ENCODE results near the gene HTD2.
"Not testable (repeated sequence)": the region's sequence is repeated elsewhere in the genome, so short reads cannot be mapped to it uniquely, and the experiment has no call there.

The HTD2 gene

GRCh38 chr3:58332575-58333188, 26.4 kb downstream of the HTD2 start, which contains the start of gene PXK:
Gene PXK, plus strand, starts transcription at chr3:58332892. Its CDS starts 97 bp downstream, at chr3:58332989.
- DNase-seq (ENCODE audit: low read depth): peak; percentile 67

DNA sequence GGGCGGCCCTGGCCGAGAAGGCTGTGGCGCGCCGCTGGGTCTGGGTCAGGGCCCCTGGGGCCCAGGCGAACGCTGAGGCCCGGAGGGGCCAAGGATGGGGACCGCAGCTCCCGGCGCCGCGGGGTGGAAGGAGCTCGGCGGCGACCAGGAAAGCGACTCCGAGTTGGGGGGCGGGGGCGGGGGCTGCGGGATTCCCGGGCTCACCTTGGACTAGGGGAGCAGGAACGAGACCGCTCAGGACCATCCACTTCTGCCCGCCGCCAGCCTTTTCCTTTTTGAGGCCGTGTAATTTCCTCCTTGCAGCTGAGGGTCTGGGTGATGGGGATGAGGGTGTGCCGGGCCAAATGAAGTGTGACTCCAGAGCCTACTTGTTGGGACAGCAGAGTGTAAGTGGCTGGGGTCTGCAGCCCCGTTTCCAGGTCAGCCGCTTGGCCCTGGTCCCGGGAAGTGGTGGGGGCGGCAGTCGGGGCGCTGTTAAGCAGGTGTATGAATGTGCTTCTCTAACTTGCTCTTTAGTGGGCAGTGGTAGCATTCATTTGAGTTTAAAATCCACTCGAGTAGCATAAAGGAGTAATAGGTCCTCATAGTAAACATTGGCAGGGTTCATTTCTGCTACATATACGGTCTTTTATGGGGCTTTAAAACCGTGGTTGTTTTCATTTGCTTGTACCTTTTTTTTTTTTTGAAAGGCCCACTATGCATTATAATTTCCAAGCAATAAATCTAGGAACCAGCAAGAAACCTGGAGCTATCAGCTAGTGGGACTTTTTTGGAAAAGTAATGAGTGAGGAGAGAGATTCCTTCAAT, 27.1 kb downstream of the HTD2 start:
- peak; percentile 3 for DNase-seq (ENCODE audit: low read depth)

DNA sequence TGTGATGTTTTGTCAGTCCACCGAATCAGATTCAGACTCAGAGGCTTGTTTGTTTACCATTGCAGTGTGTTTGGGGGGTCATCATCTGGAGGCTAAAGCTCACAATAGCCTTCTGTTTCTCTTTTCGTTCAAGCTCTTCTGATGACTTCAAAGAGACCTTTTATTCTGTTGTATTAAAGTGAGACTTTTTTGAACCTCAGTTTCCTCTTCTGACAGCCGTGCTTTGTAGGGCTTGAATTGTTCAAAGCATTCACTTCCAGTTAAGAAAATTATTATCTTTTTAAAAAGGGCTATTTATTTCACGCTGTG, 27.6 kb downstream of the HTD2 start:
- DNase-seq (ENCODE audit: low read depth): no peak

DNA sequence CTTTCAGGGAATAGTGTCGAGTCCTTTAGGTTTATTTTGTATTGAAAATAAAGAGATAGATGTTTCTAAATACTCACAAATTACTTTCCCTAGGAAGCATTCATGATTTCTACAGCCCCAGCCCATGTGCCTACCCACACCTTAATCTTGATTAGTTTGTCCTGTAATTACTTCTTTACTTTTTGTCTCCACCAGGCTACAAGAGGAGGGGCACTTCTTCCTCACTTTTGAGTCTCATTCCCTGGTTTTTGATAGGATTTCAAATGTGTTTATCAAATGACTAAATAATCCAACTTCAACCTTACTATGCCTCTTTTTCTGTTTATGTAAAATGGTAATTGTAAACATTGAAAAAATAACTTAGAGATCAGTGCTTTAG, 28.2 kb downstream of the HTD2 start:
- no peak for DNase-seq (ENCODE audit: low read depth)

GRCh38 chr3:58335652-58335947, 29.3 kb downstream of the HTD2 start:
- DNase-seq (ENCODE audit: low read depth): no peak

DNA sequence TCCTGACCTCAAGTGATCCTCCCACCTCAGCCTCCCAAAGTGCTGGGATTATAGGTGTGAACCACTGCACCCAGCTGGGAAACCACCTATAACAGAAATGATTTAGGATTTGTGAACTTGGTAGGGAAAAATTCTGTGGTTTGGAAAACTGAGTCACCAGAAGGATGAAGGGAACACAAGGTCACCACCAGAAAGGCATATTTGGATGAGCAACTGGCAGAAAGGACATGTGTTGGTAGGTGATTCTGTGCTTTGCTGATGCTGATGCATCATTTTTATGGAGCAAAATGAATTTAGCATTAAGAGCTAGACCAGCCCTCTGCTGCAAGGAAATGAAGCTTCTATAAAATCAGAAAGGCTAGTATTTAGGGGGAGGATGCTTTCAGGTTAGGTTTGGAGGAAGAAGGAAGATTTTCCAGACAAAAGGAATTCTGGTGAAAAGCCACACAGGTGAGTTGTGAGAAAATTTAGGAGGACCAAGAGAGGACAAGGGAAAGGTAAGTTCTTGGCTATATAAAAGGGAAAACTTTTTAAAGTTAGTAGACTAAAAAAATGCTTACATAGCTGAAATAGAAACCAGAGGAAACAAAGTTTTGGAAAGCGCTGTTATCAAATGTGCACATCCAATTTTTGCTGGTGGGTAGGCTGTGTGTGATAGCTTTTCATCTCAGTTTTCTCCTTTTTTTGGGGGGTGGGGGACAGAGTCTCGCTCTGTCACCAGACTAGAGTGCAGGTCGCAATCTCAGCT, 30.0 kb downstream of the HTD2 start:
- DNase-seq (ENCODE audit: low read depth): no peak

GRCh38 chr3:58337190-58337589, 30.9 kb downstream of the HTD2 start:
- no peak for DNase-seq (ENCODE audit: low read depth)

DNA sequence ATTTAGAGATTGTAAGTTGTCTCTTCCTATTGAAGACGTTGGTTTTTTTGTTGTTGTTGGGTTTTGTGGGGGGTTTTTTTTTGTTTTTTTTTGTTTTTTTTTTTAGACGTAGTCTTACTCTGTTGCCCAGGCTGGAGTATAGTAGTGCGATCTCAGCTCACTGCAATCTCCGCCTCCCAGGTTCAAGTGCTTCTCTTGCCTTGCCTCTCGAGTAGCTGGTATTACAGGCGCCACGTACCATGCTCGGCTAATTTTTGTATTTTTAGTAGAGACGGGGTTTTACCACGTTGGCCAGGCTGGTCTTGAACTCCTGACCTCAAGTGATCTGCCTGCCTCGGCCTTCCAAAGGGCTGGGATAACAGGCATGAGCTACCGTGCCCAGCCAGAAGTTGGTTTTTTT, 32.8 kb downstream of the HTD2 start:
- DNase-seq (ENCODE audit: low read depth): not testable (repeated sequence)

DNA sequence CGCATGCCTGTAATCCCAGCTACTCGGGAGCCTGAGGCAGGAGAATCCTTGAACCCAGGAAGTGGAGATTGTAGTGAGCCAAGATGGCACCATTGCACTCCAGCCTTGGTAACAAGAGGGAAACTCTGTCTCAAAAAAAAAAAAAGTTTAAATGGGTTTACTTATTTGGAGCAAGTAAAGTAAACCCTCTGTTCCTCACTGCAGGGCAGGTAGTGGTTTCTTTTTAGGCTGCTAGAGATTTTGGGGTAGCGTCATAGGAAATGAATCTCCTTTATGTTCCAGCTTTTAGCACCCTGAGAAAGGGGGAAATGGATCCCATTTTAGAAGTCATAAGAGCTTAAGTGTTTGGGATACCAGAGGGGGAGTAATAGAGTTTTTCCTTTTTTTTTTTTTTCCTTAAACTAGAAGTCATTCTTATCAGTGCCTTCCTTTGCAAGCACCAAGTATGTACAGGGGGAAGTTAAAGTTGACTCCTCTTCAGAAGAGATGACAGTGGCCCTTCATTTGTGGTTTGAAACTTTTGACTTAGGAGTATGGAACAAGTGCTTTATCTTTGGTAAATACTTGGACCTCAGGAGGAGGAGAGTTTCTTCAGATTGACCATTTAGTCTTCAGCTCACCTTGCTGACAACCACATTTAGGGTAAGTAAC, 34.4 kb downstream of the HTD2 start:
- no peak for DNase-seq (ENCODE audit: low read depth)

GRCh38 chr3:58341376-58341775, 35.1 kb downstream of the HTD2 start:
- DNase-seq (ENCODE audit: low read depth): no peak

GRCh38 chr3:58342676-58343075, 36.4 kb downstream of the HTD2 start:
- no peak for DNase-seq (ENCODE audit: low read depth)

DNA sequence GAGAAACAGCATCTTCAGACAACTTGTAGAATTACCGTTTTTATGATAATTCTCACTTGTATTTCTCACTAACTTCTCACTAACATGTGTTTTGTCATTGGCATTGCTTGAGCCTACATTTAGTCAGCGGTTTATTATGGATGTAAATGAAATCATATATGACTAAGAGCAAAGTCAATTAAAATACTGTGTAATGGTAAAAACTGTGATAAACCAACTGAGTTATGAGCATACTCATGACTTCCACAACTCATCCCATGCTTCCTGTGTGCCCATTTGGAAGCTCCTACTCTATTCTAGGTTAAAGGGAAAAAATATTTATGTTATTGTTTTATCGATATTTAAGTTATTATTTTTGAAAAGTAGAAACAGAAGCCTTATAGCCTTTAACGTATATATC, 39.1 kb downstream of the HTD2 start:
- no peak for DNase-seq (ENCODE audit: low read depth)

DNA sequence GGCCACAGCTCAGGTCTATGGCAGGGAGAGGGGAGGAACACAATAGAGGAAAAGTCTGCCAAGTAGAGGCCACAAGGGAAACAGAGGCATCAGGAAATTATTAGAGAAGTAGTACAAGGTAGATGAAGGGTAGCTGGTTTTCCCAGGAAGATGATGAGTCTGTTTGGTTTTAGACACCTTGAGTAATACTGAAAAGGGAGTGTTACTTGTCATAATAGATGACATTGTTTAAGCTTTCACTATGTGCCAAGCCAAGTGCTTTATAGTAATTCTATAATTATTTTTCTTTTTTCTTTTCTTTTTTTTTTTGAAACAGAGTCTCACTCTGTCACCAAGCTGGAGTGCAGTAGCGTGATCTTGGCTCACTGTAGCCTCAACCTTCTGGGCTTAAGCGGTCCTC, 40.0 kb downstream of the HTD2 start:
- DNase-seq (ENCODE audit: low read depth): no peak

GRCh38 chr3:58347984-58348383, 41.7 kb downstream of the HTD2 start:
- DNase-seq (ENCODE audit: low read depth): no peak

- no peak for DNase-seq (ENCODE audit: low read depth)
These were observed 43.7 kb downstream of the HTD2 start for GRCh38 chr3:58349792-58350626.

- no peak for DNase-seq (ENCODE audit: low read depth)
These were observed 44.3 kb downstream of the HTD2 start for GRCh38 chr3:58350627-58351013.

GRCh38 chr3:58351920-58352319, 45.6 kb downstream of the HTD2 start:
- DNase-seq (ENCODE audit: low read depth): no peak

DNA sequence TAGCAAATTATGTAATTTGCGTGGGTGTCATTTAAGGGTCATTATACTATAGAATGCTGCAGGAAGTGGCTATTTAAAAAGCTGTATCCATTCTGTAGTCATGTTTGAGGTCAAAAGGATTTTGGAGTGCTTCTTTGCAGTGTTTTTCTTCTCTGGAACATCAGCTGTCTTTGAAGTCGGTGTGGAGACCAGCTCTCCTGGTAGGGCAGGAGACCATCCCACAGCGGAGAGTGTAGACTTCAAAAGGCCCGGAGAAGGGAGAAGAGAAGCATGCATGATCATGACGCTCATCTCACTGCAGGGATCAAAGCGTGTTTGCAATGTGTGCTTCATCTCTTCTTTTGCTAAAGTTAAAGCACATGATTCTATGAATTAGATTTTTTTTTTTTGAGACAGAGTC, 46.3 kb downstream of the HTD2 start:
- no peak for DNase-seq (ENCODE audit: low read depth)

DNA sequence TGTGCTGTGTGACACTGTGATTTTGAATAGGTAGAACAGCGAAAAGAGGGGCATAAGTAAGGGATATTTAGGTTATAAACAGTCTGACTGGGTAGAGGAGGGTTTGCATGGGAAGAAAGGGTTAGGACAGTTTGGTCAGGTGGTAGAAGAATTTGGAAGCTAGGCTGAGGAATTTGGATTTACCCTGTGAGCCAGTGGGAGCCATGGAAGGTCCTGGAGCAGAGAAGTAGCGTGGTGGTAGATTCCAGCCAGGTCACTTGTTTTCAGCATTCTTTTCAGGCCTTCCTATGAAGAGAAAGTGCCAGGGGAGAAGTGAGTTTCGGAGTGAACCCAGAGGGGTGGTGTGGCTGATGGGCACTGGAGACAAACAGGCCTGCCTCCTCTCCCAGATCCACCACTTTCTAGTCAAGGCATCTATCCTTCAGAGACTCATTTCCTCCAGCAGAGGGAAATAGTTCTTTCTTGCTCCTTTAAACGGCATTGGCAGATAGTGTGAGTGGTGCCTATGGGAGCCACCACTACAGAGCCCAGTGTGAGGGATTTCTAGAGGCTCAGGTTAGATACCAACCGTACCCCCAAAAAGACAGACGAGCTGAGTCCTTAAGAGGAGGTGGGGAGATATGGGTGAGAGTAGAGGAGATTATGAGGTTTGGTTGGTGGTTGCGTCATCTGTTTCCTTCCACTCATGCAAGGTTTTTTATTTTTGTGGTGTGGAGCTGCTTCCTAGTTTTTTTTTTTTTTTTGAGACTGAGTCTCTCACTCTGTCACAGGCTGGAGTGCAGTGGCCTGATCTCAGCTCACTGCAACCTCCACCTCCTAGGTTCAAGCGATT, 47.6 kb downstream of the HTD2 start:
- DNase-seq (ENCODE audit: low read depth): no peak

- DNase-seq (ENCODE audit: low read depth): no peak
These were observed 48.9 kb downstream of the HTD2 start for GRCh38 chr3:58355179-58355578.

DNA sequence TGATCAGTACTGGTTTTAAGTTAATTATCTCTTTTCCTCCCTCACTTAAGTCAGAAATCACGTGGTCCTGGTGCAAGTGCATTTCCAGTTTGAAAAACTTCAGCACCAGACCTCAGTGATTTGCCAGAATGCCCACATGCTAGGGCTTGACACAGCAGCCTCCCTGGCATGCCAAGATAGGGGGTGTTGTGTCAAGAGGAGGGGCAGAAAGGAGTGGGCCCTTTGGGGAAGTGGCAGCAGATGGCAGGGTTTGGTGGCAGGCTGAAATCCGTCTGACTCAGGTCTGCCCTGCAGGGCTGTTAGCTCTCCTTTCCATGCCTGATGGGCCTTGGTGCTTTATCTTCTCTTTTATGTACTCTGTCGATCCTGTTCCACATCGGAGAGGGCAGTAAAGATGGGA, 49.7 kb downstream of the HTD2 start:
- no peak for DNase-seq (ENCODE audit: low read depth)

Data from activated T-cell treated with anti-CD3 and anti-CD28 coated beads for 1 hour (primary cell).